GM21367 (cell line): ENCODE results near the gene CFAP90.

Source experiments
- ATAC-seq: cut with Tn5 transposase; IDR thresholded peaks from one replicate; pipeline ENCODE4 v1.9.1; 2021; ENCODE audit not compliant: unreplicated experiment

Gene CFAP90, protein sequence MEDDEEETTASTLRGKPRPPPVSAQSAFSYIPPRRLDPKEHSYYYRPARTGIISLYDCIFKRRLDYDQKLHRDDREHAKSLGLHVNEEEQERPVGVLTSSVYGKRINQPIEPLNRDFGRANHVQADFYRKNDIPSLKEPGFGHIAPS

GRCh38 chr5:7850395-7851239 lies at the start of gene CFAP90:
CFAP90 (minus strand) TSS chr5:7851133; CDS start chr5:7851021, 112 bp downstream.
- ATAC-seq, result no peak

DNA sequence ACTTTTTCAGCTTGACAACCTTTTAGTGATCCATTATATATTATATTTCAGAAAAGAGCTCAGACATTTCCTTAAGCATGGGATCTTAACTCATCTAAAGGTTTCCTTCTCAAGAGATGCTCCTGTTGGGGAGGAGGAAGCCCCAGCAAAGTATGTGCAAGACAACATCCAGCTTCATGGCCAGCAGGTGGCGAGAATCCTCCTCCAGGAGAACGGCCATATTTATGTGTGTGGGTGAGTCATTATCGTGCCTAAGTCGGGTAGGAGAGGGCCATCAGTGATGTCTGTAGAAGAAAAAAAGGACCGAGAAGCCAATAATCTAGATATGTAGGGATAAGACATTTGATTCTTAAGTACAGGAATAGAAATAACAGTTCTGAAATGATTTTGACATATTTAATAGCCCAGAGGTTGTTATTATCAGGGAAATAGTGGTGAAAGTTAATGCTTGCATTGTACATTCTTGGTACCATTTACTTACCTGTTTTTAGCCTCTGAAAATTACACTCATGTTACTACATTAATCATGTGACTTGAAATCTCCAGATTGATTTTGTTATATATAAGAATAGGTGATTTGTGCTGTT lies 46.2 kb upstream of the CFAP90 start:
- ATAC-seq, result no peak

- peak; percentile 86 for ATAC-seq
Measured at GRCh38 chr5:7894860-7895259, 43.9 kb upstream of the CFAP90 start.

- ATAC-seq, result no peak
Measured at GRCh38 chr5:7894439-7894838, 43.5 kb upstream of the CFAP90 start.

GRCh38 chr5:7888901-7889300 lies 38.0 kb upstream of the CFAP90 start:
- no peak for ATAC-seq

- no peak for ATAC-seq
Measured at GRCh38 chr5:7886849-7887475, 36.0 kb upstream of the CFAP90 start.

GRCh38 chr5:7884491-7885267 lies 33.7 kb upstream of the CFAP90 start:
- ATAC-seq, result no peak

DNA sequence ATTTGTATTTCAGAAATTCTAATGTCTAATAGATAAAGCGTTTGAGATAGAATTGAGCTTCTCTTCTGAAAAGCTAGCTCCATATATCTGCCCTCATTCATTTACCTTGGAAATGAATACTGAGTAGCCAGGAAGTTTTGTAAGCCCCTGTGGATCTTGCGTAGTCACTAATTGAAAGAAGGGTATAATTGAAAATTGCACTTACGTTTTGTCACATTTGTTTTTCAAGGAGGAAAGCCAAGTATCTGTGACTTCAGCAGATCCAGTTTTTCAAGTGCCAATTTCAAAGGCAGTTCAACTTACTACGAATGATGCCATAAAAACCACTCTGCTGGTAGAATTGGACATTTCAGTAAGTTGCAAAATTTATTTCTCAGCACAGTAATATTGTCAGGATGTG lies 32.0 kb upstream of the CFAP90 start:
- no peak for ATAC-seq

- no peak for ATAC-seq
Measured at GRCh38 chr5:7881816-7882215, 30.9 kb upstream of the CFAP90 start.

DNA sequence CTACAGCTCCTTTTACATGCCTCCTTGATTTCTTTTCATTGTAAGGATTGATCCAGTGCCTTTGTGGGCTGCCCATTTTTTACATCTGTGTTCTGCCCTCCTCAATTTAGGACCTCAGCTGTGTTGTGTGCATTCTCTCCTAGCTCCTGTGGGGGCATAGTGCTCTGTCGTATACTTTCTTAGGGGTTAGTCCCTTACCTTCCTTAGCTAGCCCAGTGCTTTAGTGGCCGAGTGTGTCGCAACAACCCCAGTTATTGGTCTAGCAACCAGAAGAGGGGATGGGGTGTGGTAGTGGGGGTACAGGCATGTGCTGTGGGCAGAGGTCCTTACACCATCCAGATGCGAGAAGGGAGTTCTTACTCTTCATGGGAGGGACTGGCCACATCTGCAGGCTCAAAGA lies 30.2 kb upstream of the CFAP90 start:
- no peak for ATAC-seq

- ATAC-seq, result peak; percentile 97
Measured at GRCh38 chr5:7878381-7878873, 27.5 kb upstream of the CFAP90 start.

DNA sequence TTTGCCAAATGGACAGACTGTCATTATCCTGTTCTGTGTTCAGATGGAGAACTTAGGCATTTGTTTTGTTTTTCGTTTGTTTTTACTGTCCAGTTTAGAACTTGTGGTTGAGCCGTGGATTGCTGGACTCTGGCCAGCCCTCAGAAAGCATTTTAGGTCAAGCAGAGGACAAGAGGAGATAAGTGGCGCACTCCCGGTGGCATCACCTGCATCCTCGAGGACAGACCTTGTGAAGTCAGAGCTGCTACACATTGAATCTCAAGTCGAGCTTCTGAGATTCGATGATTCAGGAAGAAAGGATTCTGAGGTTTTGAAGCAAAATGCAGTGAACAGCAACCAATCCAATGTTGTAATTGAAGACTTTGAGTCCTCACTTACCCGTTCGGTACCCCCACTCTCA lies 26.9 kb upstream of the CFAP90 start:
- ATAC-seq, result no peak

- peak; percentile 31 for ATAC-seq
Measured at GRCh38 chr5:7876867-7877266, 25.9 kb upstream of the CFAP90 start.

- no peak for ATAC-seq
Measured at GRCh38 chr5:7875151-7875550, 24.2 kb upstream of the CFAP90 start.

DNA sequence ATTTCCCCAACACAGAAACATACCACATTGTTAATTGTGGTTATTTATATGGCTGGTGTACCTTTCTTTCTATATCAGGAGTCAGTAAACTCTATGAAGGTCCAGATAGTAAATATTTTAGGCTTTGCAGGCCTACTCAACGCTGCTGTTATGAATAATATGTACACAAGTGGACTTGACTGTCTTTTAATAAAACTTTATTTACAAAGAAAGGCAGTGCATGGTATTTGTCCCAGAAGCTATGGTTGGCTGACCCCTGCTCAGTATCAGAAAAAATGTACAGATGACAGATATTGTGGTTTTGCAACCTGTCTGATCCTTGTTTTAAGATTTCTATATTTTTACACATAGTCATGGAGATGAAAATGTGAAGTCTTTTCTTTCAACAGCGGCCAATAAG lies 23.7 kb upstream of the CFAP90 start:
- ATAC-seq, result no peak

DNA sequence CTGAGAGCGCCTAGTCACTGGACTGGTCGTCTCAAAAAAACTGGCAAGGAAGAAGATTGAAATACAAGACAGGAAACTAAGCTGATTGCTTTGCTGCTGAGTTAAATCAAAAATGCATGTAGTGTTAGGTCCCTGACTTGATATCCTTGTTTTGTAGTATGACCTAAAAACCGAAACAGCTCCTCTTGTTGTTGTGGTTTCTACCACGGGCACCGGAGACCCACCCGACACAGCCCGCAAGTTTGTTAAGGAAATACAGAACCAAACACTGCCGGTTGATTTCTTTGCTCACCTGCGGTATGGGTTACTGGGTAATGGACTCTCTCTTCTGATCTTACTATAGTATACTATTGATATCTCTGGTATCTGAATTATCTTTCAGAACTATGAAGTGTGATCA lies 22.3 kb upstream of the CFAP90 start:
- ATAC-seq, result no peak

DNA sequence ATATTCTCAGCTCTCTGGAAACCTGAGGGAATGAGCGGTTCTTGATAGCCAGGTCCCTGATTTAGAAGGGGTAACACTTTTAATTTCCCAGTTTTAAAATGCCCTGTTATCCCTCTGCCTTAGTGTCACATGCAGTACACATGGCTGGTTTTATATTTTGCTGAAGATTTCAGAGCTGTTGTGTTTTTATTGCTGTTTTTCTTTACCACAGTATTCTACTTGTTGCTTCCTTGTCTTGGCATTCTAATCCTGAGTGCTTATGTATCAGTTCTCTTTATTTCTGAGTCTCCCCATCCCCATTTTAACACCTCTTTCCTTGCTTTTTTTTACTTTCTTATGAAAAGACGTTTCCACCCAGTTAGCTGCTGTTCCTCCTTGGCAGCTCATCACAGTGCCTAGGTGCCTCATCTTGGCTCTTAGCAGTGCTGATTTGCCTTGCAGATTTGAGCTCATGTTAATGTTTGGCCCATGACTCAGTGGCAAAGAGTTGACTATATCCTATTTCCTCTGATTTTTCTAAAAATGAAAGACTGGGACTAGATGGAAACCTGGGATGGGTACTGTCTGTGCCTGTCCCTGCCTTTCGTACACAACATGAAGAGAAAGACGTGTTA lies 21.7 kb upstream of the CFAP90 start:
- ATAC-seq, result no peak

- peak; percentile 17 for ATAC-seq
Measured at GRCh38 chr5:7871653-7872052, 20.7 kb upstream of the CFAP90 start.

- peak; percentile 22 for ATAC-seq
Measured at GRCh38 chr5:7869474-7870136, 18.7 kb upstream of the CFAP90 start.
